Stimulated activated memory B cell treated with anti-CD40 and anti-IgM and Interleukin-4, amounts not matched to agents 10 μg/mL and 1 μg/mL and 100 μg/mL, for 72 hours (primary cell): Measurements from ENCODE around the gene EXOSC10.
A peak's percentile ranks its signal among the peaks of the same experiment; 100 is the strongest.
"Not testable (repeated sequence)": the region's sequence is repeated elsewhere in the genome, so short reads cannot be mapped to it uniquely, and the experiment has no call there.

ENCODE experiments used
- ATAC-seq: fragments of 150-1000 bp; cut with Tn5 transposase; 2 replicates; pipeline ENCODE4 v1.10.0; 2021
- H3K27ac Mint-ChIP-seq: one replicate; pipeline ENCODE4 v1.8.0; 2022; ENCODE audit warnings: mild to moderate bottlenecking, mixed read lengths
- H3K27me3 Mint-ChIP-seq: one replicate; pipeline ENCODE4 v1.8.0; 2022; ENCODE audit warnings: mixed read lengths
- H3K36me3 Mint-ChIP-seq: one replicate; pipeline ENCODE4 v1.8.0; 2022; ENCODE audit warnings: mixed read lengths
- H3K4me1 Mint-ChIP-seq: one replicate; pipeline ENCODE4 v1.8.0; 2022; ENCODE audit warnings: mixed read lengths
- H3K4me3 Mint-ChIP-seq: one replicate; pipeline ENCODE4 v1.8.0; 2022; ENCODE audit warnings: mild to moderate bottlenecking, moderate library complexity, mixed read lengths
- H3K9me3 Mint-ChIP-seq: one replicate; pipeline ENCODE4 v1.8.0; 2022; ENCODE audit warnings: mixed read lengths

EXOSC10 gene

DNA sequence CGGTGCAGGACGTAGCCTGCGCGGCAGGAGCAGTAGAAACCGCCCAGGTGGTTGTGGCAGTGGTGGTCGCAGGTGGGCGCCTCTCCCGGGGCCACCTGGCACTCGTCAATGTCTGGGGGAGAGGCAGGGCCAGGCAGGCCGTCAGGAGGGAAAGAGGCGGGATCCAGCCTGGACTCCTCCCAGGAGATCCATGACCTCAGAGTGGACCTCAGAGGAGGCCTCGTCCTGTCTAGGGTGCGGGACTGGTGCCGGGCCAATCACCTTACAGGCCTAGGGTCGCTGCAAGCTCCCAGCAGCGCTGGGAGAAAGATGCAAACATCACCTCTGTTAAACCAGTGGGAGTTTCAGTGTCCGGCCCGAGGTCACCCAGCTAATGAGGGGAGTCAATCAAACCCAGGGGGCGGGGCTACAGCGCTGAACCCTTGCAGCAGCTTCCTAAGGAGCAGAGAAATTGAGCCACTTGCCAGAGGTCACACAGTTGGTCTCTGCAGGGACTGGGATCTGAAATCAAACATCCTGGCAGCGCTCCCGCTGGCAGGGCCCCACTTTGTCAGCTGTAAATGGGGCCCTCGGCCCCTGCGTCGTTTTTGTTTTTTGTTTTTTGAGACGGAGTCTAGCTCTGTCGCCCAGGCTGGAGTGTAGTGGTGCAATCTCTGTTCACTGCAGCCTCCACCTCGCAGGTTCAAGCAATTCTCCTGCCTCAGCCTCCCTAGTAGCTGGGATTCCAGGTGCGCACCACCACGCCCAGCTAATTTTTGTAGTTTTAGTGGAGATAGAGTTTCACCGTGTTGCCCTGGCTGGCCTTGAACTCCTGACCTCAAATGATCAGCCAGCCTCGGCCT lies 54.0 kb downstream of the EXOSC10 start:
- Mint-ChIP-seq H3K27ac (no peak overlapping the region), H3K9me3 (no peaks in the 10 kb centered on the region), H3K36me3 (no peaks in the 10 kb centered on the region), H3K27me3 (no peaks in the 10 kb centered on the region), H3K4me1 (no peaks in the 10 kb centered on the region), H3K4me3 (no peak overlapping the region)
- peak; percentile 21 for ATAC-seq

GRCh38 chr1:11044849-11045427 lies 54.7 kb downstream of the EXOSC10 start:
- ATAC-seq: peak; percentile 29
- no peaks in the 10 kb centered on the region for H3K27me3 Mint-ChIP-seq
- H3K4me3 Mint-ChIP-seq: no peak overlapping the region
- no peaks in the 10 kb centered on the region for H3K4me1 Mint-ChIP-seq
- no peaks in the 10 kb centered on the region for H3K36me3 Mint-ChIP-seq
- no peak overlapping the region for H3K27ac Mint-ChIP-seq
- no peaks in the 10 kb centered on the region for H3K9me3 Mint-ChIP-seq

GRCh38 chr1:11044086-11044848 lies 55.4 kb downstream of the EXOSC10 start:
- H3K27me3 Mint-ChIP-seq: no peaks in the 10 kb centered on the region
- ATAC-seq: no peak
- H3K4me1 Mint-ChIP-seq: no peaks in the 10 kb centered on the region
- no peaks in the 10 kb centered on the region for H3K36me3 Mint-ChIP-seq
- no peak overlapping the region for H3K27ac Mint-ChIP-seq
- no peak overlapping the region for H3K4me3 Mint-ChIP-seq
- H3K9me3 Mint-ChIP-seq: no peaks in the 10 kb centered on the region

DNA sequence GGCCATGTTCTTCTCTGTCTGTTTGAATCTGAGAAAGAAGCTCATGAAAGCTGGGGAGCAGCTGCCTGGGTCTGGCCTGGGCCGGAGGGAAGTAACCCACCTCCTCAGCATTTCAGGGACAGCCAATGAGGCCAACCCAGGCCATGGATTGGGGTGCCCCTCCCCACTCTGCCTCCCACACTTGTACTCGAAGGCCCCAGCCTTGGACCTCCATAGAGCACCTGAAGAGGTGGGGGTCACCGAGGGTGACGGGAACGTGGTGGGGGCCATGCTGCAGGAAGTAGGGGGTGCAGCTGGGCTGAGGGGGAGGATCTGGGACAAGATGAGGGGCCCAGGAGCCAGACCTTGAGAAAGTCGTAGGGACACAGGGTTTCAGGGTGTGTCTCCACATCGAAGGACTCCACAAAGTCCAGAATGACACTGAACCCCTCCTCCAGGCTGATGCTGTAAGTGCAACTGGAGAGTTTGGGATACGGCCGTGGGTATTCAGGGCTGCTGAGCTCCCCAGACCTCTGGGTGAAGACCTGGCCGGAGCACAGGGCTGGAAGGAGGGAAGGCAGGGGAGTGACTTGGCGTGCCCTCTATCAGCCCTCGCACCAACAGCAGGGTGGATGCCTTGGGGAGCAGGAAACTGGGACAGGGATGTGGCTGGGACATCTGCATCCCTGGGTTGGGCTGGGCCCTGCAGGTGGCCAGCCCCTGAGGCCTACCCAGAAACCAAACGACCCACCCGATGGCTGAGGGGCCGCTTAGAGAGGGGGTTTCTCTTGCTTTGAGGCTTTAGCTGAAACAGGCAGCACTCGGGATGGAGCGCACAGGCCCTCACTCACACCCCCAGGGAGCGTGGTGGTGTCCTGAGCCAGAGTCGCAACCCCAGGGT lies 56.4 kb downstream of the EXOSC10 start:
- H3K4me3 Mint-ChIP-seq: no peak overlapping the region
- H3K9me3 Mint-ChIP-seq: no peaks in the 10 kb centered on the region
- ATAC-seq: no peak
- H3K4me1 Mint-ChIP-seq: no peaks in the 10 kb centered on the region
- no peaks in the 10 kb centered on the region for H3K36me3 Mint-ChIP-seq
- H3K27ac Mint-ChIP-seq: no peak overlapping the region
- no peaks in the 10 kb centered on the region for H3K27me3 Mint-ChIP-seq

DNA sequence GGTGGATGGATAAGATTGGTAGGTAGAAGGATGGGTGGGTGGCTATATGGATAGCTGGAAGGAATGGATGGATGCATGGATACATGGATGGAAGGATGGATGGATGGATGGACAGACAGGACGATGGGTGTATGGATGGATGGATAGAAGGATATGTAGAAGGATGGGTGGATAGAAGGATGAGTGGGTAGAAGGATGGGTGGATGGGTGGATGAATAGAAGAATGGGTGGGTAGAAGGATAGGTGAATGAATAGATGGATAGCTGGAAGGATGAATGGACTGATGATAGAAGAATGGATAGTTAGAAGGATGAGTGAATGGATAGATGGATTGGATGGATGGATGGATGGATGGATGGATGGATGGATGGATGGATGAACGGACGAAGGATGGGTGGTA lies 57.6 kb downstream of the EXOSC10 start:
- ATAC-seq: no peak
- H3K27me3 Mint-ChIP-seq: no peaks in the 10 kb centered on the region
- no peaks in the 10 kb centered on the region for H3K36me3 Mint-ChIP-seq
- no peak overlapping the region for H3K27ac Mint-ChIP-seq
- no peaks in the 10 kb centered on the region for H3K4me1 Mint-ChIP-seq
- no peaks in the 10 kb centered on the region for H3K9me3 Mint-ChIP-seq
- no peak overlapping the region for H3K4me3 Mint-ChIP-seq

- no peak overlapping the region for H3K4me3 Mint-ChIP-seq
- no peaks in the 10 kb centered on the region for H3K4me1 Mint-ChIP-seq
- no peak overlapping the region for H3K27ac Mint-ChIP-seq
- no peaks in the 10 kb centered on the region for H3K27me3 Mint-ChIP-seq
- no peaks in the 10 kb centered on the region for H3K9me3 Mint-ChIP-seq
- no peaks in the 10 kb centered on the region for H3K36me3 Mint-ChIP-seq
- no peak for ATAC-seq
Measured at GRCh38 chr1:11041048-11041447, 58.6 kb downstream of the EXOSC10 start.

- not testable (repeated sequence) for H3K27ac Mint-ChIP-seq, H3K36me3 Mint-ChIP-seq, H3K9me3 Mint-ChIP-seq, H3K4me3 Mint-ChIP-seq, H3K27me3 Mint-ChIP-seq, H3K4me1 Mint-ChIP-seq, ATAC-seq
Measured at GRCh38 chr1:11040105-11040429, 59.6 kb downstream of the EXOSC10 start.

DNA sequence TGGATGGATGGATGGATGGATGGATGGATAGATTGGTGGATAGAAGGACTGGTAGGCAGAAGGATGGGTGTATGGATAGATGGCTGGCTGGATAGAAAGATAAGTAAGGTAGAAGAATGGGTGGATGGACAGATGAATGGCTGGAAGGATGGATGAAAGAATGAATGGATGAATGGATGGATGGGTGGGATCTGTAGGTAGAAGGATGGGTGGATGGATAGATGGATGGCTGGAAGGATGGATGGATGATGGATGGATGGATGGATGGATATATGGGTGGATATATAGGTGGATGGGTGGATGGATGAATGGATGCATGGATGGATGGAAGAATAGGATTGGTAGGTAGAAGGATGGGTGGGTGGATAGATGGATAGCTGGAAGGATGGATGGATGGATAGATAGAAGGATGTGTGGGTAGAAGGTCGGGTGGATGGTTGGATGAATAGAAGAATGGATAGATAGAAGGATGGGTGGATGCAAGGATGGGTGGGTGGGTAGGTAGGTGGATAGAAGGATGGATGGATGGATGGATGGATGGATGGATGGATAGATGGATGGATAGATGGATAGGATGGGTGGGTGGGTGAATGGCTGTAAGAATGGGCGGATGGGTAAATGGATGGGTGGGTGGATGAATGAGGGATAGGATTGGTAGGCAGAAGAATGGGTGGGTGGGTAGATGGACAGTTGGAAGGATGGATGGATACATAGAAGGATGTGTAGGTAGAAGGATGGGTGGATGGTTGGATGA lies 60.1 kb downstream of the EXOSC10 start:
- H3K27ac Mint-ChIP-seq: no peak overlapping the region
- H3K4me3 Mint-ChIP-seq: no peak overlapping the region
- no peak for ATAC-seq
- H3K9me3 Mint-ChIP-seq: no peaks in the 10 kb centered on the region
- no peaks in the 10 kb centered on the region for H3K36me3 Mint-ChIP-seq
- no peaks in the 10 kb centered on the region for H3K4me1 Mint-ChIP-seq
- no peaks in the 10 kb centered on the region for H3K27me3 Mint-ChIP-seq

DNA sequence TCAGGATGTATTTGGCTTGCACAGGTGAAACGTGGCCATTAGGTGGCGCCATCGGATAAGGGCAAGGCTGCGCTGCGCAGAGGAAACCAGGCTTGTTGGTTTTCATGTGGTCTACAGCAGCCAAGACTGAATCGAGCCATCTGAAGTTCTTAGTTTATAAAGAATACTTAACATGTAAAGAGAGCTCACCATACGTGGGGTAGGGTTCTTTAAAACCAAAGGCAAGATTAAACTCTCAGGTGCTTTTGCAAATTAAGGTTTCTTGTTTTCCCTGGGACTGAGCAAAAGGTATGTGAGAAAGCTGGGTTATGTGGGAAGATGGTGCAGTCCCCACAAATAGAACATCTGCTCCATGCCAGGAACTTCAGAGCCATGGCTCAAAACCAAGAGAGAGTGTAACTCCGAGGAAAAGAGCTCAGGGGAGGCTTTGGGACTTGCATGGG lies 61.9 kb downstream of the EXOSC10 start:
- H3K9me3 Mint-ChIP-seq: no peaks in the 10 kb centered on the region
- no peak overlapping the region for H3K27ac Mint-ChIP-seq
- H3K36me3 Mint-ChIP-seq: no peaks in the 10 kb centered on the region
- H3K4me3 Mint-ChIP-seq: no peak overlapping the region
- no peaks in the 10 kb centered on the region for H3K27me3 Mint-ChIP-seq
- ATAC-seq: peak; percentile 91
- H3K4me1 Mint-ChIP-seq: no peaks in the 10 kb centered on the region

DNA sequence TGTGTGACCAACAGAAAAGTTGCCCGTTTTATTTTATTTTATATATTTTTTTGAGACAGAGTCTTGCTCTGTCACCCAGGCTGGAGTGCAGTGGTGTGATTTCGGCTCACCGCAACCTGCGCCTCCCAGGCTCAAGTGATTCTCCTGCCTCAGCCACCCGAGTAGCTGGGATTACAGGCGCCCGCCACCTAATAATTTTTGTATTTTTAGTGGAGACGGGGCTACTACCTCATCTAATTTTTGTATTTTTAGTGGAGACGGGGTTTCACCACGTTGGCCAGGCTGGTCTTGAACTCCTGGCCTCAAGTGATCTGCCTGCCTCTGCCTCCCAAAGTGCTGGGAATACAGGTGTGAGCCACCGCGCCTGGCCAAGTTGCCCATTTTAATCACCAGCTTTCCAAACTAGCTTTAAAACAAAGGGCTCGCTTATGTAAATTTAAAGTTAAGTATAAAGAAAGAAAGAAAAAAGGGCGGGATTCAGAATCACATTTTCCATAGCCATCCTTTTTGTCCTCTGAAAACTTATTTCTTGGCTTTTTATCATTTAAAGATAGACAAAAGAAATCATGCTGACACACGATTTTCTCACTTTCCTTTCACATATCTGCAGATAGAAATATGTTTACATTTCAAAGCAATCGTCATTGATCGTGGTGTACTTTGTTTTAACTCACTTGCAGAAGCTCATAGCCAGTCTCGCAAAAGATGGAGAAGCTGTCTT lies 62.5 kb downstream of the EXOSC10 start:
- not testable (repeated sequence) for H3K36me3 Mint-ChIP-seq, H3K4me3 Mint-ChIP-seq, H3K9me3 Mint-ChIP-seq, H3K27me3 Mint-ChIP-seq, H3K27ac Mint-ChIP-seq, H3K4me1 Mint-ChIP-seq, ATAC-seq

- H3K36me3 Mint-ChIP-seq: peaks cover 17% of the 10 kb centered on the region
- H3K9me3 Mint-ChIP-seq: no peaks in the 10 kb centered on the region
- ATAC-seq: no peak
Measured at GRCh38 chr1:11031624-11032262, 67.9 kb downstream of the EXOSC10 start.

GRCh38 chr1:11030865-11031264 lies 68.8 kb downstream of the EXOSC10 start:
- no peaks in the 10 kb centered on the region for H3K9me3 Mint-ChIP-seq
- H3K27me3 Mint-ChIP-seq: no peaks in the 10 kb centered on the region
- H3K4me1 Mint-ChIP-seq: no peaks in the 10 kb centered on the region
- H3K27ac Mint-ChIP-seq: no peak overlapping the region
- H3K4me3 Mint-ChIP-seq: no peak overlapping the region
- peaks cover 18% of the 10 kb centered on the region for H3K36me3 Mint-ChIP-seq
- ATAC-seq: no peak

More at GRCh38 chr1:11031624-11032262, 67.9 kb downstream of the EXOSC10 start:
- H3K4me1 Mint-ChIP-seq: no peaks in the 10 kb centered on the region
- no peak overlapping the region for H3K4me3 Mint-ChIP-seq
- no peaks in the 10 kb centered on the region for H3K27me3 Mint-ChIP-seq
- no peak overlapping the region for H3K27ac Mint-ChIP-seq

GRCh38 chr1:11028018-11028417 lies 71.7 kb downstream of the EXOSC10 start:
- H3K27ac Mint-ChIP-seq: no peak overlapping the region
- H3K36me3 Mint-ChIP-seq: peaks cover 38% of the 10 kb centered on the region
- H3K9me3 Mint-ChIP-seq: no peaks in the 10 kb centered on the region
- no peaks in the 10 kb centered on the region for H3K27me3 Mint-ChIP-seq
- no peak for ATAC-seq
- H3K4me1 Mint-ChIP-seq: peaks cover 7% of the 10 kb centered on the region
- no peak overlapping the region for H3K4me3 Mint-ChIP-seq
